ENCODE measurements around the gene GOLPH3.
"Not testable (repeated sequence)": the region's sequence is repeated elsewhere in the genome, so short reads cannot be mapped to it uniquely, and the experiment has no call there.

Gene GOLPH3

DNA sequence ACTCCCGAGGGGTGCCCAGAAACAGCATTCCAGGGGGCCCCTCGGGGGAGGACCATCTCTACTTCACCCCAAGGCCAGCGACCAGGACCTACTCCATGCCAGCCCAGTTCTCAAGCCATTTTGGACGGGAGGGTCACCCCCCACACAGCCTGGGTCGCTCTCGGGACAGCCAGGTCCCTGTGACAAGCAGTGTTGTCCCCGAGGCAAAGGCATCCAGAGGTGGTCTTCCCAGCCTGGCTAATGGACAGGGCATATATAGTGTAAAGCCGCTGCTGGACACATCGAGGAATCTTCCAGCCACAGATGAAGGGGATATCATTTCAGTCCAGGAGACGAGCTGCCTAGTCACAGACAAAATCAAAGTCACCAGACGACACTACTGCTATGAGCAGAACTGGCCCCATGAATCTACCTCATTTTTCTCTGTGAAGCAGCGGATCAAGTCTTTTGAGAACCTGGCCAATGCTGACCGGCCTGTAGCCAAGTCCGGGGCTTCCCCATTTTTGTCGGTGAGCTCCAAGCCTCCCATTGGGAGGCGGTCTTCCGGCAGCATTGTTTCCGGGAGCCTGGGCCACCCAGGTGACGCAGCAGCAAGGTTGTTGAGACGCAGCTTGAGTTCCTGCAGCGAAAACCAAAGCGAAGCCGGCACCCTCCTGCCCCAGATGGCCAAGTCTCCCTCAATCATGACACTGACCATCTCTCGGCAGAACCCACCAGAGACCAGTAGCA, 83.9 kb downstream of the GOLPH3 start:
- Histone ChIP-seq H3K9ac (ENCODE audit: low read length) (no peak overlapping the region), H3K36me3 (ENCODE audit: control insufficient read depth, insufficient read depth, low read length) (no peaks in the 10 kb centered on the region), H3K27me3 (ENCODE audit: control insufficient read depth, insufficient read depth, low read length) (no peaks in the 10 kb centered on the region), H3K4me1 (ENCODE audit: control insufficient read depth, insufficient read depth, low read length) (peaks cover 3% of the 10 kb centered on the region), H3K4me3 (ENCODE audit: low read length) (no peak overlapping the region), H3K9me3 (ENCODE audit: control insufficient read depth, low read length) (no peaks in the 10 kb centered on the region)

DNA sequence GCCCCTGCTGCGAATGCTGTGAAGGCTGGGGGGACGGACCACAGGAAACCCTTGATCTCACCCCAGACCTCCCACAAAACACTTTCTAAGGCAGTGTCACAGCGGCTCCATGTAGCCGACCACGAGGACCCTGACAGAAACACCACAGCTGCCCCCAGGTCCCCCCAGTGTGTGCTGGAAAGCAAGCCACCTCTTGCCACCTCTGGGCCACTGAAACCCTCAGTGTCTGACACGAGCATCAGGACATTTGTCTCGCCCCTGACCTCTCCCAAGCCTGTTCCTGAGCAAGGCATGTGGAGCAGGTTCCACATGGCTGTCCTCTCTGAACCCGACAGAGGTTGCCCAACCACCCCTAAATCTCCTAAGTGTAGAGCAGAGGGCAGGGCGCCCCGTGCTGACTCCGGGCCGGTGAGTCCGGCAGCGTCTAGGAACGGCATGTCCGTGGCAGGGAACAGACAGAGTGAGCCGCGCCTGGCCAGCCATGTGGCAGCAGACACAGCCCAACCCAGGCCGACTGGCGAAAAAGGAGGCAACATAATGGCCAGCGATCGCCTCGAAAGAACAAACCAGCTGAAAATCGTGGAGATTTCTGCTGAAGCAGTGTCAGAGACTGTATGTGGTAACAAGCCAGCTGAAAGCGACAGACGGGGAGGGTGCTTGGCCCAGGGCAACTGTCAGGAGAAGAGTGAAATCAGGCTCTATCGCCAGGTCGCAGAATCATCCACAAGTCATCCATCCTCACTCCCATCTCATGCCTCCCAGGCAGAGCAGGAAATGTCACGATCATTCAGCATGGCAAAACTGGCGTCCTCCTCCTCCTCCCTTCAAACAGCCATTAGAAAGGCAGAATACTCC, 84.7 kb downstream of the GOLPH3 start:
- no peaks in the 10 kb centered on the region for H3K27me3 ChIP-seq (ENCODE audit: control insufficient read depth, insufficient read depth, low read length)
- H3K9ac ChIP-seq (ENCODE audit: low read length): no peak overlapping the region
- no peak overlapping the region for H3K4me3 ChIP-seq (ENCODE audit: low read length)
- no peaks in the 10 kb centered on the region for H3K36me3 ChIP-seq (ENCODE audit: control insufficient read depth, insufficient read depth, low read length)
- H3K4me1 ChIP-seq (ENCODE audit: control insufficient read depth, insufficient read depth, low read length): peaks cover 3% of the 10 kb centered on the region
- no peaks in the 10 kb centered on the region for H3K9me3 ChIP-seq (ENCODE audit: control insufficient read depth, low read length)

DNA sequence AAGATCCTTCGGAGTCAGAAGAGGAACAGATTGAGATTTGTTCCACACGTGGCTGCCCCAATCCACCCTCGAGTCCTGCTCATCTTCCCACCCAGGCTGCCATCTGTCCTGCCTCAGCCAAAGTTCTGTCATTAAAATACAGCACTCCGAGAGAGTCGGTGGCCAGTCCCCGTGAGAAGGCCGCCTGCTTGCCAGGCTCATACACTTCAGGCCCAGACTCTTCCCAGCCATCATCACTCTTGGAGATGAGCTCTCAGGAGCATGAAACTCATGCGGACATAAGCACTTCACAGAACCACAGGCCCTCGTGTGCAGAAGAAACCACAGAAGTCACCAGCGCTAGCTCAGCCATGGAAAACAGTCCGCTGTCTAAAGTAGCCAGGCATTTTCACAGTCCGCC, 85.9 kb downstream of the GOLPH3 start:
- Histone ChIP-seq H3K36me3 (ENCODE audit: control insufficient read depth, insufficient read depth, low read length) (no peaks in the 10 kb centered on the region), H3K4me3 (ENCODE audit: low read length) (no peak overlapping the region), H3K9ac (ENCODE audit: low read length) (no peak overlapping the region), H3K9me3 (ENCODE audit: control insufficient read depth, low read length) (no peaks in the 10 kb centered on the region), H3K27me3 (ENCODE audit: control insufficient read depth, insufficient read depth, low read length) (no peaks in the 10 kb centered on the region), H3K4me1 (ENCODE audit: control insufficient read depth, insufficient read depth, low read length) (peaks cover 3% of the 10 kb centered on the region)

DNA sequence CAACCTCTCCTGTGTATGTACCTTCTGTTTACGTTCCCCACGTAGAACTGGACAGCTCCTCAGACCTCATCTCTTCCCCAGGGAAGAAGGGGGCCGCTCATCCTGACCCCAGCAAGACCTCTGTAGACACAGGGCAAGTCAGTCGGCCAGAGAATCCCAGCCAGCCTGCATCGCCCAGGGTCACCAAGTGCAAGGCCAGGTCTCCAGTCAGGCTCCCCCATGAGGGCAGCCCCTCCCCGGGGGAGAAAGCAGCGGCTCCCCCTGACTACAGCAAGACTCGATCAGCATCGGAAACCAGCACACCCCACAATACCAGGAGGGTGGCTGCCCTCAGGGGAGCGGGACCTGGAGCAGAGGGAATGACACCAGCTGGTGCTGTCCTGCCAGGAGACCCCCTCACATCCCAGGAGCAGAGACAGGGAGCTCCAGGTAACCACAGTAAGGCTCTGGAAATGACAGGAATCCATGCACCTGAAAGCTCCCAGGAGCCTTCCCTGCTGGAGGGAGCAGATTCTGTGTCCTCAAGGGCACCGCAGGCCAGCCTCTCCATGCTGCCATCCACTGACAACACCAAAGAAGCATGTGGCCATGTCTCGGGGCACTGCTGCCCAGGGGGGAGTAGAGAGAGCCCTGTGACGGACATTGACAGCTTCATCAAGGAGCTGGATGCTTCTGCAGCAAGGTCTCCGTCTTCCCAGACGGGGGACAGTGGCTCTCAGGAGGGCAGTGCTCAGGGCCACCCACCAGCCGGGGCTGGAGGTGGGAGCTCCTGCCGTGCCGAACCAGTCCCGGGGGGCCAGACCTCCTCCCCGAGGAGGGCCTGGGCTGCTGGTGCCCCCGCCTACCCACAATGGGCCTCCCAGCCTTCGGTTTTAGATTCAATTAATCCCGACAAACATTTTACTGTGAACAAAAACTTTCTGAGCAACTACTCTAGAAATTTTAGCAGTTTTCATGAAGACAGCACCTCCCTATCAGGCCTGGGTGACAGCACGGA, 86.7 kb downstream of the GOLPH3 start:
- Histone ChIP-seq H3K4me1 (ENCODE audit: control insufficient read depth, insufficient read depth, low read length) (no peaks in the 10 kb centered on the region), H3K9ac (ENCODE audit: low read length) (no peak overlapping the region), H3K4me3 (ENCODE audit: low read length) (no peak overlapping the region), H3K27me3 (ENCODE audit: control insufficient read depth, insufficient read depth, low read length) (no peaks in the 10 kb centered on the region), H3K36me3 (ENCODE audit: control insufficient read depth, insufficient read depth, low read length) (no peaks in the 10 kb centered on the region), H3K9me3 (ENCODE audit: control insufficient read depth, low read length) (no peaks in the 10 kb centered on the region)

DNA sequence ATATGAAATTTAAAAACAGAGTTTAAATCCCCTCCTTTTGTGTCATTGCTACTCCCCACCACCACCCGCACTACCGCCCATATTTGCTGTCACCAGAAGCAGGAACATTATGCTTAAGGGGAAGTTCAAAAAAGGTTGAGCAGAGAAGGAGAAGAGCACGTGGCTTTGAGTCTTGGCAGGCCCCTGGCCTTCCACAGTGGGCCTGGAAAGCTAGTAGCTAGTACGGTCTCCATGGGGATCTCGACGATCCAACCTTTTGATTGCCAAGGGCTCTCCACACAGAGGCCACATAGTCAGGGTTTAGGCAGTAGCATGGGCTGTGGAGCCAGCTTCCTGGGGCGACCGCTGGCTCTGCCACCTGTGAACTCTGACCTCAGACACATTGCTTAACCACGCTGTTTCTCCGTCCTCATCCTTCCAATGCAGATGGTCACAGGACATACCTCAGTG, 90.1 kb downstream of the GOLPH3 start:
- Histone ChIP-seq H3K4me1 (ENCODE audit: control insufficient read depth, insufficient read depth, low read length) (no peaks in the 10 kb centered on the region), H3K4me3 (ENCODE audit: low read length) (no peak overlapping the region), H3K9me3 (ENCODE audit: control insufficient read depth, low read length) (no peaks in the 10 kb centered on the region), H3K9ac (ENCODE audit: low read length) (no peak overlapping the region), H3K27me3 (ENCODE audit: control insufficient read depth, insufficient read depth, low read length) (no peaks in the 10 kb centered on the region), H3K36me3 (ENCODE audit: control insufficient read depth, insufficient read depth, low read length) (no peaks in the 10 kb centered on the region)

DNA sequence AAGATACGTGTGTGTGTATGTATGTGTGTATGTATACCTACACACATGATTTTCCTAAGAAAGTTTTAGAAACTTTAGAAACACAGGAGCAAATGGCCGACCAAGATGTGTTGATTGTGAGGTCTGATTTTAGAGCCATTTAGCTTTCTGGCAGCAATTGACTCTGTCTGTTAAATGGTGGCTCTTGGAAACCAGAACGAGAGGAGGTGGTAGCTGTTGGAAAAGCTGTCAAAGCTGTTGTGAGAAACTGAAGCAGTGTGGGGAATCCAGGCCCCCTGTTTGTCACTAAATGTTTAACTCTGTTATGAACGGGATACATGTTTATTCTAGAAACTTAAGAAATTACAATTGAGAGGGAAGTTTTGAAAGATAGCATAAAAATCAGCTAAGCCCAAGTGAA, 91.4 kb downstream of the GOLPH3 start:
- Histone ChIP-seq H3K27me3 (ENCODE audit: control insufficient read depth, insufficient read depth, low read length) (no peaks in the 10 kb centered on the region), H3K9ac (ENCODE audit: low read length) (no peak overlapping the region), H3K9me3 (ENCODE audit: control insufficient read depth, low read length) (no peaks in the 10 kb centered on the region), H3K4me3 (ENCODE audit: low read length) (no peak overlapping the region), H3K4me1 (ENCODE audit: control insufficient read depth, insufficient read depth, low read length) (no peaks in the 10 kb centered on the region), H3K36me3 (ENCODE audit: control insufficient read depth, insufficient read depth, low read length) (no peaks in the 10 kb centered on the region)

DNA sequence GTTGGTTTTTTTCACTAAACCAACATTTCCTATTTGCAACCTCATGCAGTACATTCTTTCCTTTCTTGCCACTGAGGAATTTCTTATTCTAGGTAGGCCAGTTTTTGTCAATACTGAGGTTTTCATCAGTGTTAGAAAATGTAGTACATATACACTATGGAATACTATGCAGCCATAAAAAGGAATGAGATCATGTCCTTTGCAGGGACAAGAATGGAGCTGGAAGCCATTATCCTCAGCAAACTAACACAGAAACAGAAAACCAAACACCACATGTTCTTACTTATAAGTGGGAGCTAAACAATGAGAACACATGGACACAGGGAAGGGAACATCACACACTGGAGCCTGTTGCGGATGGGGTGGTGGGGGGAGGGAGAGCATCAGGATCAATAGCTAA, 93.6 kb downstream of the GOLPH3 start:
- not testable (repeated sequence) for H3K36me3 ChIP-seq (ENCODE audit: control insufficient read depth, insufficient read depth, low read length); H3K9ac ChIP-seq (ENCODE audit: low read length); H3K4me1 ChIP-seq (ENCODE audit: control insufficient read depth, insufficient read depth, low read length); H3K9me3 ChIP-seq (ENCODE audit: control insufficient read depth, low read length); H3K27me3 ChIP-seq (ENCODE audit: control insufficient read depth, insufficient read depth, low read length); H3K4me3 ChIP-seq (ENCODE audit: low read length)

DNA sequence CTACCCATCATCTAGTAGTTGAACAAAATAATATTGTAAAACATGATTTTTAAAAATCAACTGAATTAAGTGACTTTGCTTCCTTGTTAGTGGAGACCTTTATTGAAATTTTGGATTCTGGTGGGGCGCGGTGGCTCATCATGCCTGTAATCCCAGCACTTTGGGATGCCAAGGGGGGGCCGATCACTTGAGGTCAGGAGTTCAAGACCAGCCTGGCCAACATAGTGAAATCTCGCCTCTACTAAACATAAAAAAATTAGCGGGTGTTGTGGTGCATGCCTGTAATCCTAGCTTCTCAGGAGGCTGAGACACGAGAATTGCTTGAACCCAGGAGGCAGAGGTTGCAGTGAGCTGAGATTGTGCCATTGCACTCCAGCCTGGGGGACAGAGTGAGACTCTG, 95.3 kb downstream of the GOLPH3 start:
- H3K9me3 ChIP-seq (ENCODE audit: control insufficient read depth, low read length): not testable (repeated sequence)

DNA sequence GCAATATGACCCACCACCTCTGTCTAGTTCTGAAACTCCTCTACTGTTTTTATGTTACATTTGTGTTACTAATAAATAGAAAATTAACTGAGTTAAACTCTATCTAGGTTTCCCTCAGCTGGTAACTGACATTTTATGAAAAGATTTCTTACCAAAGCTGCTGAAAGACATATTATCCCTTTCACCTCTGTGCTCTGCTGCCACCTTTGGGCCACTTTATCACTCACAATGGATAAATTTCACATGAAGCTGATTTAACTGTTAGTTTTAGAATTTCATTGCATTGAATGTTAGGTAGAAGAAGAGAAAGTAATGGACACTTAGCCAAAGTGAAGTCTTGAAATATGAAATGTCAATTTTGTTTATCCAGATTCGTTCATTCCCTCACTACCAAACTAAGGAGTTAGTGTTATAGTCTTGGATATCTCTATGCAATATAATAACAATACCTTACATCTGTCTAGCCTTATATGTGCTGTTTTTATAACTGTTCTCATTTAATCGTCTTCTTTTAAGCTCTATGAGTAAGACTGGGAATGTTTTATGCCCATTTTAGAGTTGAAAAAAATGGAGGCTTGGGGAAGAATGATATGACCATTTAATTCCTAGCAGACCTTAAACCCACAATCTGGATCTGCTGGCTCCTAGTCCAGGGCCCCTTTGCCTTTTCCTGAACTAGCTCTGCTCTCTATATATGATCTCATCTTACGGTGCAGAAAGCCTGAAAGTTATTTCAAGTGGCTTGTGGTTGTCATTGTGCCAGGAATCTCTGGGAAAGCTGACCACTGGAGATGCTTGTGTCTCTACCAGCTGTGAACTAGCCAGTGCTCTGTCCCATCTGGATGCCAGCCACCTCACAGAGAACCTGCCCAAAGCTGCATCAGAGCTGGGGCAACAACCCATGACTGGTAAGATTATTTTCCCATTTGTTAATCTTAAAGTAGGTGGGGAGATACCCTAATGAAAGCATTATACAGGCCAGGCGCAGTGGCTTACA, 97.1 kb downstream of the GOLPH3 start:
- no peaks in the 10 kb centered on the region for H3K36me3 ChIP-seq (ENCODE audit: control insufficient read depth, insufficient read depth, low read length)
- no peak overlapping the region for H3K9ac ChIP-seq (ENCODE audit: low read length)
- no peaks in the 10 kb centered on the region for H3K9me3 ChIP-seq (ENCODE audit: control insufficient read depth, low read length)
- H3K27me3 ChIP-seq (ENCODE audit: control insufficient read depth, insufficient read depth, low read length): no peaks in the 10 kb centered on the region
- no peaks in the 10 kb centered on the region for H3K4me1 ChIP-seq (ENCODE audit: control insufficient read depth, insufficient read depth, low read length)
- no peak overlapping the region for H3K4me3 ChIP-seq (ENCODE audit: low read length)

More for the DNA sequence above, 95.3 kb downstream of the GOLPH3 start:
- H3K4me3 ChIP-seq (ENCODE audit: low read length); H3K4me1 ChIP-seq (ENCODE audit: control insufficient read depth, insufficient read depth, low read length); H3K36me3 ChIP-seq (ENCODE audit: control insufficient read depth, insufficient read depth, low read length); H3K9ac ChIP-seq (ENCODE audit: low read length); H3K27me3 ChIP-seq (ENCODE audit: control insufficient read depth, insufficient read depth, low read length): not testable (repeated sequence)

All from mucosa of stomach (tissue), 1 donor.